NOMO-1 treated with DMSO at 0.1 percent for 48 hours (cell line): ENCODE data around the gene RECQL5.

Experiments
- DNase-seq: peaks from one replicate; lab custom pipeline; 2025; ENCODE audit not compliant: unreplicated experiment; lab: John Stamatoyannopoulos, UW

RECQL5 gene

GRCh38 chr17:75688209-75688825 is 21.4 kb upstream of the RECQL5 start:
- peak; percentile 66 for DNase-seq

DNA sequence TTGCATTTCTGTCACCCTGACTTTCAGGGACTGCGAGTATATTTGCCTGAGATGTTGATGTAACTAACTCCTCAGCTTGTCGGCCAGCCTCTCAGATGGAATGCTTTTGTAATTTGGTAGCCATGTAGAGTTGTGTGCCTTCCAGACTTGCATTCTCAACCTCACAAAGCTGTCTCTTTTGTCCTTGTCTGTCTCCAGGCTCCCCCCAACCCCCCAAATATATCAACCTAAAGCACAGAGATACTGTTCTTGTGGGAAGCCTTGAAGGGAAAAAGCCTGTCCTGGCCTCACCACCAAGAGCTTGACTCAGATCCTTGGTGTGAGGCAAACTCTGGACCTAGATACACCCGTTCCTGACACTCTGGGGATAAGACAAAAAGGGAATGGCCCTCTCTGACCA is 18.5 kb upstream of the RECQL5 start:
- no peak for DNase-seq

GRCh38 chr17:75684924-75685323 is 18.0 kb upstream of the RECQL5 start:
- DNase-seq: no peak

DNA sequence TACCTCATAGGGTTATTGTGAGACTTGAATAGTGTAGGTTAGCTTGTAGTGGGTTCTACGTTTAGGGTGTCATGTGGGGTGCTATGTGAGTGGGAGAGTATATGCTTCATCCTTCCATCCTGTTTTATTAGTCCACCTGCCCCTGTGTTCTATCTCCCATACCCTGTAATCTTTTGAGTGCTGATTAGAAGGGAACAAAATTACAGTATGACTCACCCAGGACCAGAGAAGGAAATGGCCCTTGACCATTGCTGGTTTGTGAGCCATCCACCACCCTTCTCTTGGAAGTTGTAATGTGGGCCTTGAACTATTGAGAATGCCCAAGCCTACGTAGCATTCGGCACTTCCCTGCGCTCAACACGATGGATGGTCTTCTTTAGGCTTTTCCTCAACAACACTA is 17.3 kb upstream of the RECQL5 start:
- no peak for DNase-seq

DNA sequence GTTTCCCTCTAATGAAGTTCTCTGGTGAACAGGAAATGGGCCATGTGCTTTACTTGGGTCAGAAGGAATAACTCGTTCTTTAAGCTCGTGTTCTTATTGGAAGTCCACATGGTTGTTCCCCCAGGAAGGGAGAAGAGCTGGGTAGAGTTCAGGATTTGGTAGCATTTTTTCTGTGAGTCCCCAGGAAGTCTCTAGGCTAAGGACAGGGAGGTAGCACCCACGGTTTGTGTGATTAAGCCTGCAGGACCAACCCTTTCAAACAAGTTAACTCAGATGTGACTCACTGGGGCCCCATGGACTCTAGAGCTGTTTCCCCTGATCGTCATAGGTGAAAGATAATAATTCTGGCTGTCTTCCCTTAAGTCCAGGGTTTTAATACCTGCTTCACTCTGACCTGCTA is 16.6 kb upstream of the RECQL5 start:
- DNase-seq: no peak

DNA sequence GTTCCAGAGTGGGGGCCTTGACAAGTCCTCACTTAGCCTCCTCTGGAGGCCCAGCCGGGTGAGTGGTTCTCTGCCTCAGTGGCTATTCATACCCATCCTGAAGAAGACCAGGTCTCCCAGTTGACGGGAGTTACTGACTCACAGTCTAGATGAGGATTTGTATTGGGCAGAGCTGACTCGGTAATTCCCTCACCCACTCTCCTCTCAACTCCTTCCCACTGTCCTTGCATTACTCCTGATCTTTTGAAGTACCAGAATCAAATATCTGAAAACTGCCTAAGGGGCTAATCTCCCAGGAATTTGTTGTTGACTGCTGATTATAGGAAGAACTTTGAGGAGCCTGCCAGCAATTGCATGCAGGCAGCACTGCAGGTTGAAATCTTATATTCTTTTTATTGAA is 14.3 kb upstream of the RECQL5 start:
- DNase-seq: no peak

GRCh38 chr17:75680431-75680830 is 13.5 kb upstream of the RECQL5 start:
- no peak for DNase-seq

GRCh38 chr17:75679706-75680211 is 12.8 kb upstream of the RECQL5 start:
- no peak for DNase-seq

- DNase-seq: no peak
These were observed 9.5 kb upstream of the RECQL5 start for GRCh38 chr17:75676461-75676860.

DNA sequence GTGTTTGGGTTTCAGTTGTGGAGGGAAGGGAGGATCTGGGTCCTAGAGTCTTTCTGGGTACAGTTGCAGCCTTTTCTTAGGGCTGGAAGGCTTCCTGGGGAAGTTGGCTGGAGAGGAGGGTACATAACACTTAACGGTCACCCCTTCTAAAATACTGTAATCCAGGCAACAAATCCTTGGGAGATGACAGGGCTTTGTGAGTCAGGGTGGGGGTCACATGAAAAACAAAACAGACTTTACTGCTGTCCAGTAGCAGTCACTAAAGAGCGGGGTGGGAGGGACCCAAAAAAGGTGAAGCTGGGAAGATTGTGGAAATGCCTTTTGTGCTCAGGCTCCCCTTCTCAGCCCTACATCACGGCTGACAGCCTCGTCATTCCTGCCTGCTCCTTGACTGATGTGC is 6.5 kb upstream of the RECQL5 start:
- DNase-seq: no peak

DNA sequence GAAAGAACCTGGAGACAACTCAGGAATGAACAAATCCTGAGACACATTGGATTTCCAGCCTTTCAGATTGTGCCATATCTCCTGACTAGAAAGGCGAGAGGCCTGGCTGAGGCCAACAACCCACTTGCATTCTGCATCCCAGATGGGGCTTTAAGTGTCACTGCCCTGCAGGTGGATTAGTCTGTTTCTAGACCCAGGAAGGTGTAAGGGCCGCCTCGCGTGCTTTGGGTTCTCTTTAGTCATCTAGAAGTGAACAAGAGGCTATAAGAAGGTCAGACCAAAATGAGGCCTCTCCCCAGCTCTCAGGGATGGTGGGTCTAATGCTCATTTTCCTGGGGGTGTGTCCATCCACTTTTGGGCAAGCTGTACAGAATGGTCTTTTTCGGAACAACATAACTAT is 5.1 kb upstream of the RECQL5 start:
- DNase-seq: no peak

DNA sequence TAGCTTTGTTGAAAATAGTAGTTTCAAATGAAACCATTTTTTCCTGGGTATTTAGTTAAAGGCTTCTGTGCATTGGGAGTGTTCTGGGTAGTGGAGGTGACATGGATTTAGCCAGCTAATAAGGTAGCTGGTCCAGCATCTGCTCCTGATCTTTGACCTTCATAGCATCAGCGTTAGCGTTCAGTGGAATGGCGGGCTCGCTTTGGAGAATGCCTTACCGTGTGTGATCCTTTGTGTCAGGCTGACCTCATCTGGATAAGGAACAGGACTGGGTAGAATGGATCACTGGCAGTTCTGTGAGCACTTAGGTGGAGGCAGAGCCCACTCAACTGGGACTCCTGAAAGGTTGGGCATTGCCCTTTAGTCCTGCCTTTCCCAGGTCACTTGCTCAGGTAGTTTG is 3.9 kb upstream of the RECQL5 start:
- no peak for DNase-seq

- no peak for DNase-seq
These were observed 1.5 kb upstream of the RECQL5 start for GRCh38 chr17:75668489-75668888.

DNA sequence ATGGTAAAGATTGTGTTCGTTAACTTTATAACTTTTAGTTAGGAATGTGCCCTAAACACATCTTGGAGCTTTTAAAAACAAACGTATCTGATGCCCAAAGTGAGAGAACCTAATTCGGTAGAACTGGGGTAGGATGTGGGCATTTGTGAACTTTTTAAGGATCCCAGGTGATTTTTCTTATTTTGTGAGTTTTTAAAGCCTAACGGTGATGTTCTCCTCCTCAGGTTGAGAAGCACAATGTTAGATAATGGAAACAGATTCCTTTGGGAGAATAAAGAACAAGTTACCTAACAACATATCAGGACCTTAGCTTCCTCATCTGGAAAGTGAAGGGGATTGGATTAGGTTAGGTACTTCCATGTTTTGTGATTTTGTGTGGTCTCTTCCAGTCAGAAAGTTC is 871 bp upstream of the RECQL5 start:
- DNase-seq: no peak

DNA sequence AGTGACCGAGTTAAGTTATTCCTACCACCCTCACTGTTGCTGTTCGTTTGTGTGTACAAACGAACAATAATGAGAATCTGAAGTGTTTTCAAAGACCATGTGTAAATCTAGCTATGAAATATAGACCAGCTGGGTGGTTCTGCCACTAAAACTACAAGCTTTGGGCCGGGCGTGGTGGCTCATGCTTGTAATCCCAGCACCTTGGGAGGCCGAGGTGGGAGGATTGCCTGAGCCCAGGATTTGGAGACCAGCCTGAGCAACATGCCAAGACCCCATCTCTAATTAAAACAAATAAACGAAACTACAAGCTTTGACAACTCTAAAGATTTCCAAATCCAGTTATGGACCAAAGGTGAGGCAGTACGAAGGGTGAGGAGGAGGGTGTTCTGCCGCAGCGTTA is 973 bp downstream of the RECQL5 start:
- no peak for DNase-seq

DNA sequence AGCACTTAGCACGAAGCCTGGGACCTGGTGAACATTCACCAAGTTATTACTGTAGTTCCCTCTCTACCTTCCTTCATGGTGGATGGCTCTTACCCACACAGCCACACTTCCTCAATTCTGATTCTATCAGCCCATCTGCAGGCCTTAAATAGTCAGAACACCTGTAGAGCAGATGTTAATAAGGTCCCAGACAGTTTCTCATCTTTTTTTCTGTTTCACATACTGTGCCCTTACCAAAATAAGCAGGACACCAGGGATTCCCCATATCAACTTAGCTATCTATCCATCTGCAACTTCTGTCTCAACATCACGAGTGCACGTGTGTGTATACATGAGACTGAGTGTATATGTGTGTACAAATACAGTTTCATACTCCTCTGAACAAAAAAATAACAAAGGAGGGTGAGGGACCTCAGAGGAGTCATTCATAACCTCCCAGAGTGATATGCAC is 2.8 kb downstream of the RECQL5 start:
- DNase-seq: no peak

- DNase-seq: no peak
These were observed 4.4 kb downstream of the RECQL5 start for GRCh38 chr17:75662511-75662910.

- no peak for DNase-seq
These were observed 5.4 kb downstream of the RECQL5 start for GRCh38 chr17:75661531-75661930.

DNA sequence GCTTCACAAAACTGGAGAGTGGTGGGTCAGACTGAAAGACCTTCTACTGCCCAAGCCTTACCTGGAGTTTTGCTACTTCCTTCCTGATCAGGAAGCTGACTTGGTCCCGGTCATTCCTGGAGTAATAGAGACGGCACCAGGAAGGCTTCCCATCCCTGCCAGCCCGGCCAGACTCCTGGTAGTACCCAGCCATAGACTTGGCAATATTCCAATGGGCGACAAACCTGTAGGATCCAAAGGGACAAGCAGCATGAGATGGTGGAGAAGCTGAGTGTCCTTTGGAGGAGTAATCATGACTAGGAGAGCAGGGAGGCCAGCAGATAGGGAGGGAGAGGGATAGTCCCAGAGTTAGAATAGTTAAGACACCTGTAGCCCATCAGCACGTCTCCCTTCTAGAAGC is 8.7 kb downstream of the RECQL5 start:
- DNase-seq: no peak

DNA sequence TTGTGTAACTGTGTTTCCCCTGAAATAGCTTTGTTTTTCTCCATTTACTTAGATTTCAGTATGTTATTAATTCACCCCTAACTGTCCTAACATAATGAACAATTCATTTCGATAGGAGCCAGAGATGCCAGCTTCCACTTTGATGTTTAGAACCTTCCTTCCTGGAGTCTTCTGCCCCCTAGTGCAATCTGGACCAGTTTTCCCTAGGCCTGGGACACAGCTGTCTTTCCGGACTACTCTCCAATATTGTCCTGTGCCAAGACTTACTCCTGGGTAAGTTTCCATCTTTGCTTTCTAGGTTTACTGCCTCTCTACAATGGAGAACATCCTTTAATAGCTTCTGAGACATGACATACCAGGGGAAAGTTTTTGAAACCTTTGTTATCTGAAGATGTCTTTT is 12.8 kb downstream of the RECQL5 start:
- DNase-seq: no peak

DNA sequence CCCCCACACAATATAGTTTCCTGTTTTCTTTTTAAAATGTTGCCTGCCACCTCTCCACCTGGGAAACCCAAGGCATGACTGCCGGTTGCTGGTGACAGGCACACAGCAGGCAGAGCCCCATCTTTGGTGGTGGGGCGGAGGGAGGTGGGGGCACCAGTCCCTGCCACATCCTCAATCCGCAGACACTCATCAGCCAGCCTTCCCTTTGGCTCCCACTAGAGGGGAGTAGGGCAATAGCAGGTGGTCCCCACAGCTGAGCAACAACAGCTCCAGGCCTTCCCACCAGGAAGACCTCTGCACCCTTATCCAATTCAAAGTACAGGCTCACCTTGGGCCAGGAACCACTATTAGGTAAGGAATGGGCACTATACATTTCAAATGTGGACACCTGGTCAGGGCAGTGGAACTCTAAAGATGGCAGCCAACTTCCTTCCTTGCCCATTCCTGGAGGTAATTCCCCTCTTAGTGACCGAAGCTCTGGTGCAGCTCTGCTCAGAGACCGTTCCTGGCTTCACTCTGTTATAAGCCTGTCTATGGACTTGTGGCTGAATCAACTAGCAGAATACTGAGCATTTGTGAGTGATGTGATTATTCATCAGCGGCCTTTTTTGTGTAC is 13.9 kb downstream of the RECQL5 start:
- no peak for DNase-seq

GRCh38 chr17:75652341-75652740 is 14.6 kb downstream of the RECQL5 start:
- no peak for DNase-seq

DNA sequence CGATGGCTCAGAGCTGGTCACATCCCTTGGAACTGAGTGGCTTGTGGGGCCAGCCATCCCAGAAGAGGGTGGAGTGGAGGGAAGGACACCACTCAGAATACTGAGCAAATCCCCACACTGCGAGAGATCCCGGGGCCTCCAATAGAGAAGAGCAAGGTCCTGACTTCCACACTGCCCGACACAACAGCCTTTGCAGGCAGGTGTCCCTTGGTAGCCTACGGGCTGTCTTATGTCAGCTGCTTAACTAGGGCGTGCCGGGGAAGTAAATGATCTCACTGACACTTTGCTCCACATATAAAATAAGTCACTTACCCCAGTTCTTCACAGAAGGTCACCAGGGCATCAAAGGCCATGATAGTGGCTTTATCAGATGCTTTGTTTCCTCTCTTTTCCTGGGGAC is 16.1 kb downstream of the RECQL5 start:
- no peak for DNase-seq
